HepG2 (cell line): ENCODE measurements around the gene ARHGAP20. TPM values are rescaled to one million over a fixed set of nuclear protein-coding genes. Genes with fewer than 3 reads are reported as not detected.

Experiments
- ATAC-seq: fragments of 200-7000 bp; cut with Tn5 transposase; 3 replicates; pipeline ENCODE4 v1.9.1; 2020; ENCODE audit warnings: mild to moderate bottlenecking, moderate library complexity
- BruUV-seq: library from RNA; stranded (reverse); fragments of 400-500 nt; replicated peaks from 2 replicates; lab custom pipeline; 2021; lab: Mats Ljungman, UMichigan
- CTCF ChIA-PET: fragments of 300-600 bp; formaldehyde crosslinking; extraction: SDS; loops from one replicate; lab custom pipeline; 2021; ENCODE audit warnings: low total read pairs, inconsistent platforms, low intra/inter-chr PET ratio; lab: Yijun Ruan, JAX
- POLR2A ChIA-PET: fragments of 350-600 bp; sonication (Branson Sonifier 250); formaldehyde crosslinking; loops from one replicate; lab custom pipeline; 2020; ENCODE audit warnings: antibody characterized with exemption, inconsistent platforms; lab: Yijun Ruan, JAX
- DNase-seq: peaks from one replicate; pipeline ENCODE4 v3.0.0-alpha.2; 2015; ENCODE audit warnings: low spot score
- FAIRE-seq: peaks from 3 replicates; lab custom pipeline; 2011; peaks lifted over from hg19 to GRCh38; lab: Jason Lieb, UNC
- H2AFZ ChIP-seq: one replicate; pipeline ENCODE4 v1.6.1; 2011; ENCODE audit warnings: low read length, inconsistent platforms
- H3K27ac ChIP-seq: fragments of 300-600 bp; 3 replicates; pipeline ENCODE4 v1.8.0; 2011; ENCODE audit warnings: mixed run types, mild to moderate bottlenecking, mixed read lengths, low read length, inconsistent platforms; ENCODE audit not compliant: insufficient read depth; ENCODE audit errors: extremely low read length
- H3K27me3 ChIP-seq, 2 experiments: fragments of 200-600 bp in 1 of 2; 2 replicates in 1 of 2; 3 replicates in 1 of 2; pipeline versions ENCODE4 v1.6.0 to v1.8.0; 2011; ENCODE audit warnings: low read length in 2 of 2, mild to moderate bottlenecking in 2 of 2, moderate library complexity in 2 of 2, inconsistent platforms in 1 of 2; ENCODE audit not compliant: insufficient read depth in 2 of 2, control insufficient read depth in 1 of 2
- H3K36me3 ChIP-seq, 2 experiments: fragments of 200-600 bp in 1 of 2; replicated peaks in 1 of 2; 2 replicates in 1 of 2; 3 replicates in 1 of 2; pipeline versions ENCODE4 v1.5.1 to v1.8.0; 2011; ENCODE audit warnings: low read length in 2 of 2, inconsistent platforms in 1 of 2; ENCODE audit not compliant: insufficient read depth in 2 of 2, control insufficient read depth in 1 of 2
- H3K4me1 ChIP-seq: 2 replicates; pipeline ENCODE4 v1.5.1; 2012; ENCODE audit warnings: low read length, inconsistent platforms; ENCODE audit not compliant: insufficient read depth
- H3K4me2 ChIP-seq: 2 replicates; pipeline ENCODE4 v1.6.0; 2011; ENCODE audit warnings: low read depth, low read length, inconsistent platforms
- H3K4me3 ChIP-seq, 3 experiments: fragments of 200-600 bp in 1 of 3; sonication (generic), shearing (Covaris generic) in 1 of 3; replicated peaks in 1 of 3; 2 replicates each; pipeline ENCODE4 v1.5.1; 2011 to 2016; ENCODE audit warnings: low read length in 3 of 3, inconsistent platforms in 2 of 3, low read depth in 2 of 3, mild to moderate bottlenecking in 2 of 3, control low read depth in 1 of 3, mixed read lengths in 1 of 3; ENCODE audit not compliant: insufficient read depth in 1 of 3
- H3K79me2 ChIP-seq: one replicate; pipeline ENCODE4 v1.6.1; 2011; ENCODE audit warnings: low read length, inconsistent platforms; ENCODE audit not compliant: insufficient read depth
- H3K9ac ChIP-seq: 2 replicates; pipeline ENCODE4 v1.6.0; 2011; ENCODE audit warnings: mild to moderate bottlenecking, low read depth, low read length, inconsistent platforms; ENCODE audit not compliant: insufficient read depth
- H3K9me3 ChIP-seq: 2 replicates; pipeline ENCODE4 v1.5.1; 2012; ENCODE audit warnings: mild to moderate bottlenecking, low read length
- H4K20me1 ChIP-seq: 2 replicates; pipeline ENCODE4 v1.6.0; 2011; ENCODE audit warnings: inconsistent platforms, mild to moderate bottlenecking, low read length, moderate library complexity; ENCODE audit not compliant: insufficient read depth
- HIVEP1 ChIP-seq: sonication (generic); formaldehyde crosslinking; IDR thresholded peaks from 2 replicates; pipeline ENCODE4 v1.4.0; 2020; ENCODE audit warnings: mild to moderate bottlenecking, missing genetic modification reagents
- NCOA5 ChIP-seq: sonication (generic); formaldehyde crosslinking; IDR thresholded peaks from 2 replicates; pipeline ENCODE4 v1.4.0; 2020; ENCODE audit warnings: missing genetic modification reagents
- PTBP1 ChIP-seq: fragments of 200-400 bp; formaldehyde crosslinking; IDR thresholded peaks from 2 replicates; pipeline ENCODE4 v1.6.1; 2018; ENCODE audit warnings: low read length, low read depth; ENCODE audit not compliant: poor library complexity, severe bottlenecking
- RARG ChIP-seq: sonication (generic); formaldehyde crosslinking; IDR thresholded peaks from 2 replicates; pipeline ENCODE4 v1.4.0; 2020; ENCODE audit warnings: low read depth, mild to moderate bottlenecking, missing genetic modification reagents
- SETDB1 ChIP-seq: sonication (generic); formaldehyde crosslinking; IDR thresholded peaks from 2 replicates; pipeline ENCODE4 v1.5.1; 2020; ENCODE audit warnings: missing genetic modification reagents, mild to moderate bottlenecking, borderline replicate concordance
- ZNF263 ChIP-seq: sonication (generic); formaldehyde crosslinking; IDR thresholded peaks from 2 replicates; pipeline ENCODE4 v1.4.0; 2020; ENCODE audit warnings: missing genetic modification reagents
- ZNF274 ChIP-seq: sonication (generic); formaldehyde crosslinking; IDR thresholded peaks from 2 replicates; pipeline ENCODE4 v1.5.1; 2020; ENCODE audit warnings: mild to moderate bottlenecking, missing genetic modification reagents
- ZNF83 ChIP-seq: sonication (generic); formaldehyde crosslinking; IDR thresholded peaks from 2 replicates; pipeline ENCODE4 v1.4.0; 2020; ENCODE audit warnings: missing genetic modification reagents, mild to moderate bottlenecking, borderline replicate concordance
- WGBS: methylation state at CpG from one replicate; pipeline ENCODE4 v1.1.6; 2017; ENCODE audit warnings: low lambda C conversion rate; 5-methylcytosine and 5-hydroxymethylcytosine counted together
- in situ Hi-C: cut with HindIII; loops from 2 replicates; pipeline ENCODE4 v1.10.0; 2017; ENCODE audit warnings: low pct_unique_long_range_greater_than_20kb; ENCODE audit not compliant: extremely low pct_ligation_motif_present
- intact Hi-C: fragments of 100-400 bp; cut with micrococcal nuclease; formaldehyde crosslinking; loops from one replicate; pipeline ENCODE4 v1.10.0; 2022; ENCODE audit not compliant: unreplicated experiment
- polyA plus RNA-seq, 8 experiments: library from polyadenylated mRNA; depleted of rRNA in 3 of 8; stranded (reverse) in 7 of 8; unstranded in 1 of 8; fragments of >200 nt; fragmentation: Illumina TruSeq in 4 of 8; extraction: Trizol in 4 of 8; gene quantifications; 2 replicates each; pipeline versions ENCODE4 v1.2.1 to v1.2.3, GENCODE V29; 2011 to 2016; ENCODE audit warnings: low read depth in 4 of 8, missing spikeins in 1 of 8, mixed read lengths in 1 of 8; ENCODE audit not compliant: insufficient read depth in 1 of 8
- total RNA-seq, 5 experiments: library from RNA; depleted of rRNA; stranded (reverse); fragments of >200 nt; fragmentation: Illumina TruSeq; extraction: Trizol; gene quantifications; 2 replicates each; pipeline ENCODE4 v1.2.3, GENCODE V29; 2016; ENCODE audit warnings: low read depth in 1 of 5
- TF ChIP-seq, protein P1 (sequence below): sonication (generic); formaldehyde crosslinking; IDR thresholded peaks from 2 replicates; pipeline ENCODE4 v1.4.0; 2020; ENCODE audit warnings: missing genetic modification reagents
- TF ChIP-seq, protein P2 (sequence below): sonication (generic); formaldehyde crosslinking; IDR thresholded peaks from 2 replicates; pipeline ENCODE4 v1.5.0; 2020; ENCODE audit warnings: mild to moderate bottlenecking, missing genetic modification reagents, borderline replicate concordance

The ARHGAP20 gene
- total and polyA plus RNA-seq, 2 of the 13 experiments (the other 11 are each of a cell fraction or from before 2014, with no cell fraction given), result not detected

DNA sequence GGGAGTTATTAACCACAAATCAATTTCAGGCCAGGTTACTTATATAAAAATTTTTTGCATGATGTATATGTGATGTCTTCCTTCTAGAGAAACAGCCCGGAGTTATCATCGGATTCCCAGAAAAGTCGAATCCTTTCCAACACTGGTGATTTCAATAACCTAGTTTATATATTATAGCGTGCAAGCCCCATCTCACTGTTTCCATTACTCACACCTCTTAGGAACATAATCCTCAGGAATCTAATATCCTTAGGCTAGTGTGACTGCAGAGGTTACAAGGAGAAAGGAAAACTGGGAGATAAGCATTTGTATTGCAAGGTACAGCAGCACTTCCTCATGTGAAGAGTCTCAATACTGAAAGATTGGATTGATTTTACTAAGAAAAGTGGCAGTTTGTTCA, 20.3 kb downstream of the ARHGAP20 start (continued):
- TF ChIP-seq ZNF263, result no peak

DNA sequence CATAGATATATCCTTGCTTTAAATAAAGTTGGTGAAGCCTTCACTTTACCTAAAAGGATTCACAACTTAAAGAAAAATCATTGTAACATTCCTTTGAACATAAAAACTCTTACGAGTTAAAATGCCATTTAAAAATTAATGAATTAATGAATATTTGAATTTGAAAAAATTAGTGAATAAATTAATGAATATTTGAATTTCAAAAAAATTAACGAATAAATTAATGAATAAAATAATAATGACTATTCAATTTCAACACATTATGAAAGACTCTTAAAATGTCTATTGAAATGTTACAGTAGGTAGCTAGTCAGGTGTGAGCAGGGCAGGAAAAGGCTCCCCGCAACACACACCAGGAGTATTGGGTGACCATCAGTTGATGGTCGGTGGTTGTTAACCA, 22.9 kb downstream of the ARHGAP20 start:
- intact Hi-C loops, result no loop called here
- BruUV-seq, result no TSS peak

More for the DNA sequence above, 22.9 kb downstream of the ARHGAP20 start:
- FAIRE-seq (no peak), ATAC-seq (no peak), DNase-seq (no peak)
- Histone ChIP-seq H3K4me1 (no peaks in the 10 kb centered on the region), H3K9me3 (no peaks in the 10 kb centered on the region), H3K4me2 (no peak overlapping the region), H2AFZ (no peak overlapping the region), H3K4me3 (no peak overlapping the region), H3K9ac (no peak overlapping the region), H3K27me3 (no peaks in the 10 kb centered on the region), H3K79me2 (no peaks in the 10 kb centered on the region), H3K27ac (no peak overlapping the region), H4K20me1 (no peaks in the 10 kb centered on the region), H3K36me3 (no peaks in the 10 kb centered on the region)
- ChIA-PET CTCF (no interaction called here), POLR2A (no interaction called here)
- in situ Hi-C loops, result no loop called here
- TF ChIP-seq ZNF274 (CRISPR knock-in tag) (no peak), PTBP1 (no peak), SETDB1 (no peak), RARG (CRISPR knock-in tag) (no peak), ZNF83 (CRISPR knock-in tag) (no peak), NCOA5 (no peak), HIVEP1 (no peak)
- TF ChIP-seq, protein P1, sequence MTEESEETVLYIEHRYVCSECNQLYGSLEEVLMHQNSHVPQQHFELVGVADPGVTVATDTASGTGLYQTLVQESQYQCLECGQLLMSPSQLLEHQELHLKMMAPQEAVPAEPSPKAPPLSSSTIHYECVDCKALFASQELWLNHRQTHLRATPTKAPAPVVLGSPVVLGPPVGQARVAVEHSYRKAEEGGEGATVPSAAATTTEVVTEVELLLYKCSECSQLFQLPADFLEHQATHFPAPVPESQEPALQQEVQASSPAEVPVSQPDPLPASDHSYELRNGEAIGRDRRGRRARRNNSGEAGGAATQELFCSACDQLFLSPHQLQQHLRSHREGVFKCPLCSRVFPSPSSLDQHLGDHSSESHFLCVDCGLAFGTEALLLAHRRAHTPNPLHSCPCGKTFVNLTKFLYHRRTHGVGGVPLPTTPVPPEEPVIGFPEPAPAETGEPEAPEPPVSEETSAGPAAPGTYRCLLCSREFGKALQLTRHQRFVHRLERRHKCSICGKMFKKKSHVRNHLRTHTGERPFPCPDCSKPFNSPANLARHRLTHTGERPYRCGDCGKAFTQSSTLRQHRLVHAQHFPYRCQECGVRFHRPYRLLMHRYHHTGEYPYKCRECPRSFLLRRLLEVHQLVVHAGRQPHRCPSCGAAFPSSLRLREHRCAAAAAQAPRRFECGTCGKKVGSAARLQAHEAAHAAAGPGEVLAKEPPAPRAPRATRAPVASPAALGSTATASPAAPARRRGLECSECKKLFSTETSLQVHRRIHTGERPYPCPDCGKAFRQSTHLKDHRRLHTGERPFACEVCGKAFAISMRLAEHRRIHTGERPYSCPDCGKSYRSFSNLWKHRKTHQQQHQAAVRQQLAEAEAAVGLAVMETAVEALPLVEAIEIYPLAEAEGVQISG (CRISPR knock-in tag), result no peak
- TF ChIP-seq, protein P2, sequence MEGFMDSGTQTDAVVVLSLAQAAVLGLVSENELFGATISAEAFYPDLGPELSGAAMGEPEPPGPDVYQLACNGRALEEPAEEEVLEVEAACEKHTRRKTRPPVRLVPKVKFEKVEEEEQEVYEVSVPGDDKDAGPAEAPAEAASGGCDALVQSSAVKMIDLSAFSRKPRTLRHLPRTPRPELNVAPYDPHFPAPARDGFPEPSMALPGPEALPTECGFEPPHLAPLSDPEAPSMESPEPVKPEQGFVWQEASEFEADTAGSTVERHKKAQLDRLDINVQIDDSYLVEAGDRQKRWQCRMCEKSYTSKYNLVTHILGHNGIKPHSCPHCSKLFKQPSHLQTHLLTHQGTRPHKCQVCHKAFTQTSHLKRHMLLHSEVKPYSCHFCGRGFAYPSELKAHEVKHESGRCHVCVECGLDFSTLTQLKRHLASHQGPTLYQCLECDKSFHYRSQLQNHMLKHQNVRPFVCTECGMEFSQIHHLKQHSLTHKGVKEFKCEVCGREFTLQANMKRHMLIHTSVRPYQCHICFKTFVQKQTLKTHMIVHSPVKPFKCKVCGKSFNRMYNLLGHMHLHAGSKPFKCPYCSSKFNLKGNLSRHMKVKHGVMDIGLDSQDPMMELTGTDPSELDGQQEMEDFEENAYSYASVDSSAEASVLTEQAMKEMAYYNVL (CRISPR knock-in tag), result no peak
- 37% methylated on average over 4 of the region's 4 CpGs for WGBS
